ENCODE results near the gene SYT11.

GRCh38 chr1:155912056-155912536, 52.7 kb downstream of the SYT11 start:
- no peak for TF ChIP-seq CTCF (IDR thresholded peaks at IDR 0.05)
- no peak for TF ChIP-seq POLR2A (IDR thresholded peaks at IDR 0.05)

Data from lower leg skin (tissue), 3 donors.